CD14-positive monocyte (primary cell): Measurements from ENCODE around the gene NOX1. TPM values are rescaled to one million over a fixed set of nuclear protein-coding genes. Genes with fewer than 3 reads are reported as not detected.

Experiments used
- DNase-seq, 3 donors: peaks; one replicate each; pipeline ENCODE4 v3.0.0-alpha.2; 2011 to 2022
- H2AFZ ChIP-seq: 2 replicates; pipeline ENCODE4 v1.6.0; 2012; ENCODE audit warnings: mild to moderate bottlenecking, low read depth, low read length, inconsistent platforms; ENCODE audit not compliant: insufficient read depth, poor library complexity, severe bottlenecking
- H3K27ac ChIP-seq, 2 donors: 1 replicate in 1 of 2; 2 replicates in 1 of 2; pipeline ENCODE4 v1.5.1; 2012 to 2013; ENCODE audit warnings: low read length in 2 of 2, control low read depth in 1 of 2, inconsistent platforms in 1 of 2, low read depth in 1 of 2, mild to moderate bottlenecking in 1 of 2
- H3K27me3 ChIP-seq, 2 donors: one replicate each; pipeline versions ENCODE4 v1.6.0 to v1.6.1; 2011 to 2013; ENCODE audit warnings: low read length in 2 of 2; ENCODE audit not compliant: control insufficient read depth in 2 of 2, insufficient read depth in 2 of 2
- H3K36me3 ChIP-seq, 2 donors: replicated peaks in 1 of 2; 1 replicate in 1 of 2; 2 replicates in 1 of 2; pipeline versions ENCODE4 v1.5.1 to v1.6.1; 2012 to 2013; ENCODE audit warnings: low read length in 2 of 2, control low read depth in 1 of 2, inconsistent platforms in 1 of 2, mild to moderate bottlenecking in 1 of 2; ENCODE audit not compliant: insufficient read depth in 2 of 2, control insufficient read depth in 1 of 2
- H3K4me1 ChIP-seq, 2 donors: 1 replicate in 1 of 2; 2 replicates in 1 of 2; pipeline versions ENCODE4 v1.5.1 to v1.6.1; 2012 to 2013; ENCODE audit warnings: low read length in 2 of 2, control low read depth in 1 of 2, inconsistent platforms in 1 of 2, mild to moderate bottlenecking in 1 of 2, moderate library complexity in 1 of 2; ENCODE audit not compliant: insufficient read depth in 2 of 2, control insufficient read depth in 1 of 2
- H3K4me2 ChIP-seq: replicated peaks from 2 replicates; pipeline ENCODE3; 2012; ENCODE audit warnings: low read length, moderate library complexity, mild to moderate bottlenecking; ENCODE audit not compliant: poor library complexity, severe bottlenecking; ENCODE audit errors: extremely low read depth
- H3K4me3 ChIP-seq, 3 experiments: fragments of 200-600 bp in 1 of 3; sonication (generic) in 1 of 3; replicated peaks in 1 of 3; 1 replicate in 2 of 3; 2 replicates in 1 of 3; pipeline ENCODE4 v1.5.1; 2011 to 2013; ENCODE audit warnings: low read length in 3 of 3, mild to moderate bottlenecking in 3 of 3, control low read depth in 2 of 3, low read depth in 2 of 3, inconsistent platforms in 1 of 3, moderate library complexity in 1 of 3
- H3K79me2 ChIP-seq: 2 replicates; pipeline ENCODE4 v1.6.0; 2012; ENCODE audit warnings: mild to moderate bottlenecking, control low read depth, inconsistent platforms, low read length, moderate library complexity; ENCODE audit not compliant: insufficient read depth
- H3K9ac ChIP-seq: 2 replicates; pipeline ENCODE4 v1.6.0; 2017; ENCODE audit warnings: low read length, mild to moderate bottlenecking; ENCODE audit not compliant: insufficient read depth, poor library complexity, severe bottlenecking
- H3K9me3 ChIP-seq, 2 donors: replicated peaks in 1 of 2; 1 replicate in 1 of 2; 2 replicates in 1 of 2; pipeline versions ENCODE4 v1.5.1 to v1.6.1; 2012 to 2013; ENCODE audit warnings: low read length in 2 of 2, control low read depth in 1 of 2; ENCODE audit not compliant: control insufficient read depth in 1 of 2, insufficient read depth in 1 of 2
- H4K20me1 ChIP-seq: 2 replicates; pipeline ENCODE4 v1.6.0; 2012; ENCODE audit warnings: mild to moderate bottlenecking, low read length, control low read depth, moderate library complexity; ENCODE audit not compliant: insufficient read depth
- H3K27ac Mint-ChIP-seq, 7 donors: one replicate each; pipeline ENCODE4 v1.8.0; 2020; ENCODE audit warnings: mild to moderate bottlenecking in 7 of 7, mixed read lengths in 7 of 7, moderate library complexity in 6 of 7, inconsistent platforms in 2 of 7
- H3K27me3 Mint-ChIP-seq, 3 donors: one replicate each; pipeline ENCODE4 v1.8.0; 2021 to 2022; ENCODE audit warnings: low read depth in 3 of 3, mild to moderate bottlenecking in 3 of 3, mixed read lengths in 3 of 3, moderate library complexity in 3 of 3, inconsistent platforms in 1 of 3
- H3K36me3 Mint-ChIP-seq, 2 donors: one replicate each; pipeline ENCODE4 v1.8.0; 2020; ENCODE audit warnings: mixed read lengths in 2 of 2, inconsistent platforms in 1 of 2, mild to moderate bottlenecking in 1 of 2
- H3K4me1 Mint-ChIP-seq: one replicate; pipeline ENCODE4 v1.8.0; 2020; ENCODE audit warnings: mild to moderate bottlenecking, mixed read lengths
- H3K4me3 Mint-ChIP-seq, 2 donors: one replicate each; pipeline ENCODE4 v1.8.0; 2020; ENCODE audit warnings: mild to moderate bottlenecking in 2 of 2, mixed read lengths in 2 of 2, moderate library complexity in 1 of 2
- H3K9me3 Mint-ChIP-seq, 7 donors: one replicate each; pipeline ENCODE4 v1.8.0; 2020 to 2022; ENCODE audit warnings: mixed read lengths in 7 of 7, mild to moderate bottlenecking in 6 of 7, moderate library complexity in 6 of 7, inconsistent platforms in 2 of 7
- WGBS: methylation state at CpG from one replicate; pipeline ENCODE4 v1.1.5; 2013; ENCODE audit warnings: missing lambda C conversion rate; ENCODE audit not compliant: insufficient coverage; 5-methylcytosine and 5-hydroxymethylcytosine counted together
- intact Hi-C, 2 donors: fragments of 100-400 bp; cut with micrococcal nuclease; formaldehyde crosslinking; loops; one replicate each; pipeline versions ENCODE4 v1.15.0 to v1.15.1; 2023
- polyA plus RNA-seq, 3 donors: library from polyadenylated mRNA; depleted of rRNA in 1 of 3; unstranded in 2 of 3; stranded (reverse) in 1 of 3; fragments of 300-500 nt in 2 of 3; fragments of >200 nt in 1 of 3; fragmentation: Illumina TruSeq in 2 of 3; gene quantifications; 1 replicate in 2 of 3; 2 replicates in 1 of 3; pipeline ENCODE4 v1.2.3, GENCODE V29; 2012 to 2021
- TF ChIP-seq, protein P1 (sequence below): fragments of 200-600 bp; IDR thresholded peaks from one replicate; pipeline ENCODE4 v1.8.0; 2022; ENCODE audit warnings: antibody characterized with exemption, mild to moderate bottlenecking

NOX1 gene
- polyA plus RNA-seq, 3 donors: not detected

GRCh38 chrX:100870527-100870926 is 3.6 kb downstream of the NOX1 start:
- Histone ChIP-seq H3K4me2 (no peak overlapping the region), H3K79me2 (no peaks in the 10 kb centered on the region), H3K9me3 (no peaks in the 10 kb centered on the region), H2AFZ (no peak overlapping the region), H4K20me1 (no peaks in the 10 kb centered on the region), H3K36me3 (no peaks in the 10 kb centered on the region), H3K27me3 (no peaks in the 10 kb centered on the region), H3K9ac (no peak overlapping the region), H3K4me3 (no peak overlapping the region), H3K4me1 (no peaks in the 10 kb centered on the region), H3K27ac (no peak overlapping the region)
- no peaks in the 10 kb centered on the region for H3K4me1 Mint-ChIP-seq
- H3K9me3 Mint-ChIP-seq: peaks cover 0 to 2% (median 0%) of the 10 kb centered on the region in 7 donors
- TF ChIP-seq, protein P1, sequence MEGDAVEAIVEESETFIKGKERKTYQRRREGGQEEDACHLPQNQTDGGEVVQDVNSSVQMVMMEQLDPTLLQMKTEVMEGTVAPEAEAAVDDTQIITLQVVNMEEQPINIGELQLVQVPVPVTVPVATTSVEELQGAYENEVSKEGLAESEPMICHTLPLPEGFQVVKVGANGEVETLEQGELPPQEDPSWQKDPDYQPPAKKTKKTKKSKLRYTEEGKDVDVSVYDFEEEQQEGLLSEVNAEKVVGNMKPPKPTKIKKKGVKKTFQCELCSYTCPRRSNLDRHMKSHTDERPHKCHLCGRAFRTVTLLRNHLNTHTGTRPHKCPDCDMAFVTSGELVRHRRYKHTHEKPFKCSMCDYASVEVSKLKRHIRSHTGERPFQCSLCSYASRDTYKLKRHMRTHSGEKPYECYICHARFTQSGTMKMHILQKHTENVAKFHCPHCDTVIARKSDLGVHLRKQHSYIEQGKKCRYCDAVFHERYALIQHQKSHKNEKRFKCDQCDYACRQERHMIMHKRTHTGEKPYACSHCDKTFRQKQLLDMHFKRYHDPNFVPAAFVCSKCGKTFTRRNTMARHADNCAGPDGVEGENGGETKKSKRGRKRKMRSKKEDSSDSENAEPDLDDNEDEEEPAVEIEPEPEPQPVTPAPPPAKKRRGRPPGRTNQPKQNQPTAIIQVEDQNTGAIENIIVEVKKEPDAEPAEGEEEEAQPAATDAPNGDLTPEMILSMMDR: no peak
- DNase-seq: no peak
- WGBS: no CpG with 5 or more reads among the region's 5 CpGs
- peaks cover 0 to 4% (median 0%) of the 10 kb centered on the region in 3 donors for H3K27me3 Mint-ChIP-seq
- no peak overlapping the region for H3K27ac Mint-ChIP-seq
- intact Hi-C loops: no loop called here
- no peak overlapping the region for H3K4me3 Mint-ChIP-seq
- H3K36me3 Mint-ChIP-seq: no peaks in the 10 kb centered on the region

- Mint-ChIP-seq H3K27ac (no peak overlapping the region), H3K27me3 (peaks cover 0 to 4% (median 0%) of the 10 kb centered on the region in 3 donors), H3K4me3 (no peak overlapping the region), H3K4me1 (no peaks in the 10 kb centered on the region), H3K9me3 (peaks cover 0 to 2% (median 0%) of the 10 kb centered on the region in 7 donors), H3K36me3 (no peaks in the 10 kb centered on the region)
- no peak overlapping the region for H2AFZ ChIP-seq
- H3K9me3 ChIP-seq: no peaks in the 10 kb centered on the region
- TF ChIP-seq, protein P1: no peak
- no peaks in the 10 kb centered on the region for H3K36me3 ChIP-seq
- H4K20me1 ChIP-seq: no peaks in the 10 kb centered on the region
- no peaks in the 10 kb centered on the region for H3K79me2 ChIP-seq
- no peak overlapping the region for H3K27ac ChIP-seq
- WGBS: no CpG with 5 or more reads among the region's 2 CpGs
- no peak overlapping the region for H3K4me3 ChIP-seq
- H3K4me2 ChIP-seq: no peak overlapping the region
- H3K4me1 ChIP-seq: no peaks in the 10 kb centered on the region
- DNase-seq: no peak
- intact Hi-C loops: no loop called here
- no peaks in the 10 kb centered on the region for H3K27me3 ChIP-seq
- H3K9ac ChIP-seq: no peak overlapping the region
These were observed 5.9 kb downstream of the NOX1 start for GRCh38 chrX:100868273-100868672.
